GM13976 (cell line): ENCODE data around the gene PGAP6.
"Not testable (repeated sequence)": the region's sequence is repeated elsewhere in the genome, so short reads cannot be mapped to it uniquely, and the experiment has no call there.

Experiments
- DNase-seq: peaks from one replicate; pipeline ENCODE4 v3.0.0; 2012; ENCODE audit warnings: low spot score
- CTCF ChIP-seq: IDR thresholded peaks from 2 replicates; pipeline ENCODE4 v1.5.1; 2012; ENCODE audit warnings: borderline replicate concordance, mild to moderate bottlenecking; ENCODE audit not compliant: insufficient read depth; ENCODE audit errors: extremely low read depth, missing control alignments, control extremely low read depth
- in situ Hi-C: fragments of 300-500 bp; cut with MboI; formaldehyde crosslinking; loops from one replicate; pipeline ENCODE4 v1.12.0; 2022; ENCODE audit warnings: low sequenced_read_pairs, mixed read lengths, inconsistent platforms; ENCODE audit not compliant: unreplicated experiment

The PGAP6 gene

GRCh38 chr16:363766-364490, 17.9 kb downstream of the PGAP6 start:
- DNase-seq, result no peak
- in situ Hi-C loops, result no loop called here
- TF ChIP-seq CTCF, result no peak

GRCh38 chr16:363110-363765, 18.5 kb downstream of the PGAP6 start:
- DNase-seq, result no peak
- no peak for TF ChIP-seq CTCF
- in situ Hi-C loops, result no loop called here

- DNase-seq, in situ Hi-C loops: not testable (repeated sequence)
Observed at GRCh38 chr16:362702-362999, 19.1 kb downstream of the PGAP6 start.

- in situ Hi-C loops, result no loop called here
- peak; percentile 94 for TF ChIP-seq CTCF
- DNase-seq, result peak; percentile 88
Observed at GRCh38 chr16:361872-362701, 19.7 kb downstream of the PGAP6 start.

GRCh38 chr16:361341-361871, 20.4 kb downstream of the PGAP6 start:
- TF ChIP-seq CTCF, result no peak
- no peak for DNase-seq
- in situ Hi-C loops, result no loop called here

GRCh38 chr16:360698-361336, 21.0 kb downstream of the PGAP6 start:
- in situ Hi-C loops, result no loop called here
- no peak for TF ChIP-seq CTCF
- no peak for DNase-seq
